ENCODE results near the gene MYBPC1. TPM values are rescaled to one million over a fixed set of nuclear protein-coding genes. Genes with fewer than 3 reads are reported as not detected.
A peak's percentile ranks its signal among the peaks of the same experiment; 100 is the strongest.

The MYBPC1 gene
- total and polyA plus RNA-seq, 2 donors (not counting 1 experiment from before 2014, with no cell fraction given): not detected

- DNase-seq (no peak), ATAC-seq (ENCODE audit: low read depth) (no peak)
- peak overlapping the region; percentile 83 to 88 for H3K27ac ChIP-seq (ENCODE audit: low read length in 2 of 2)
- no peaks in the 10 kb centered on the region for H3K9me3 ChIP-seq (ENCODE audit: control extremely low read depth in 1 of 3, control insufficient read depth in 2 of 3, insufficient read depth in 1 of 3, low read length in 2 of 3)
- H3K4me1 ChIP-seq (ENCODE audit: control insufficient read depth in 2 of 2, insufficient read depth in 2 of 2, low read length in 2 of 2): peaks cover 26 to 27% of the 10 kb centered on the region in 2 donors
- no peaks in the 10 kb centered on the region for H3K27me3 ChIP-seq (replicated peaks in 1 of 4; ENCODE audit: control extremely low read depth in 1 of 4, control insufficient read depth in 3 of 4, insufficient read depth in 4 of 4, low read length in 3 of 4)
- peak overlapping the region; percentile 90 for H3K9ac ChIP-seq (ENCODE audit: low read length)
- peaks cover 67% of the 10 kb centered on the region for H3K79me2 ChIP-seq (ENCODE audit: control insufficient read depth, insufficient read depth, low read length)
- Mint-ChIP-seq H3K27ac (peak overlapping the region; percentile 98), H3K4me3 (peak overlapping the region; percentile 99), H3K4me1 (peaks cover 54% of the 10 kb centered on the region), H3K9me3 (ENCODE audit: insufficient read depth) (no peaks in the 10 kb centered on the region), H3K27me3 (no peaks in the 10 kb centered on the region)
- peak overlapping the region; percentile 94 for H3K4me2 ChIP-seq (replicated peaks; ENCODE audit: low read depth, low read length, poor library complexity, severe bottlenecking)
- WGBS (ENCODE audit: insufficient coverage): 40% methylated on average over 16 of the region's 18 CpGs
- POLR2A ChIA-PET: interaction anchor here (0.6 to 3.1 kb wide), 2 partner anchors 47 to 142 kb away, joined by 3 to 34 read pairs; no protein-coding TSS in a partner anchor
- peak overlapping the region; percentile 75 to 90 (median 83) for H3K4me3 ChIP-seq (ENCODE audit: control extremely low read depth in 1 of 5, extremely low read depth in 1 of 5, insufficient read depth in 1 of 5, low read depth in 2 of 5, low read length in 4 of 5)
- H4K20me1 ChIP-seq (ENCODE audit: control insufficient read depth, insufficient read depth, low read length, poor library complexity, severe bottlenecking): no peaks in the 10 kb centered on the region
- intact Hi-C loops (cut with micrococcal nuclease): loop anchor here (1.0 to 5.0 kb wide), 6 partner anchors 25 to 366 kb away; partner anchors contain the start of genes ARL1 and WASHC3
- TF ChIP-seq EZH2 (IDR thresholded peaks at IDR 0.05; ENCODE audit: borderline replicate concordance, insufficient read depth, low read depth, low read length, poor library complexity, severe bottlenecking) (no peak), CTCF (IDR thresholded peaks at IDR 0.05) (no peak)
- CTCF ChIA-PET: interaction anchor here (1.4 to 1.9 kb wide), 4 partner anchors 47 to 63 kb away, joined by 3 to 10 read pairs (median 5); no protein-coding TSS in a partner anchor
- H2AFZ ChIP-seq (ENCODE audit: insufficient read depth, low read depth, low read length, poor library complexity, severe bottlenecking): peak overlapping the region; percentile 97
- H3K36me3 ChIP-seq (replicated peaks in 1 of 2; ENCODE audit: control extremely low read depth in 1 of 2, control insufficient read depth in 1 of 2, extremely low read depth in 1 of 2, insufficient read depth in 2 of 2, low read length in 1 of 2): no peaks in the 10 kb centered on the region
Measured at GRCh38 chr12:101696251-101697196, 101.8 kb downstream of the MYBPC1 start.
